ENCODE measurements around the gene ATP4B. TPM values are rescaled to one million over a fixed set of nuclear protein-coding genes. Genes with fewer than 3 reads are reported as not detected.

Gene ATP4B
- total RNA-seq, 3 donors from 2014 or later (not counting 1 experiment from before 2014, with no cell fraction given): not detected

- no peak for TF ChIP-seq CTCF (IDR thresholded peaks at IDR 0.05)
- Mint-ChIP-seq H3K27ac (no peak overlapping the region), H3K9me3 (no peaks in the 10 kb centered on the region), H3K4me1 (no peaks in the 10 kb centered on the region), H3K36me3 (no peaks in the 10 kb centered on the region), H3K4me3 (no peak overlapping the region), H3K27me3 (ENCODE audit: low read depth in 2 of 2) (no peaks in the 10 kb centered on the region)
- intact Hi-C loops (cut with micrococcal nuclease): no loop called here
- Histone ChIP-seq H3K36me3 (ENCODE audit: control insufficient read depth, insufficient read depth, low read length) (peaks cover 34% of the 10 kb centered on the region), H3K9me3 (ENCODE audit: control insufficient read depth, insufficient read depth, low read length) (no peaks in the 10 kb centered on the region), H3K27ac (ENCODE audit: low read length) (no peak overlapping the region), H3K4me3 (ENCODE audit: low read length) (no peak overlapping the region), H3K27me3 (ENCODE audit: control insufficient read depth, insufficient read depth, low read length) (no peaks in the 10 kb centered on the region), H3K4me1 (ENCODE audit: control insufficient read depth, insufficient read depth, low read length) (no peaks in the 10 kb centered on the region)
- 94% methylated on average over 30 of the region's 30 CpGs for WGBS (ENCODE audit: insufficient coverage)
- DNase-seq (peak in 1 of 2 donors; percentile 12), ATAC-seq (no peak)
Observed at GRCh38 chr13:113637262-113638160, 20.5 kb downstream of the ATP4B start.

- WGBS (ENCODE audit: insufficient coverage): 95% methylated on average over 24 of the region's 24 CpGs
- no peak overlapping the region for H3K27ac Mint-ChIP-seq
- intact Hi-C loops (cut with micrococcal nuclease): no loop called here
Observed at GRCh38 chr13:113636266-113636963, 21.6 kb downstream of the ATP4B start.

GRCh38 chr13:113635709-113636108, 22.3 kb downstream of the ATP4B start:
- H3K27me3 Mint-ChIP-seq (ENCODE audit: low read depth in 2 of 2): no peaks in the 10 kb centered on the region
- no peak for ATAC-seq

More at GRCh38 chr13:113636266-113636963, 21.6 kb downstream of the ATP4B start:
- no peak for ATAC-seq
- no peaks in the 10 kb centered on the region for H3K27me3 Mint-ChIP-seq (ENCODE audit: low read depth in 2 of 2)
- no peaks in the 10 kb centered on the region for H3K36me3 Mint-ChIP-seq
- peak in 1 of 2 donors; percentile 4 for DNase-seq
- no peak overlapping the region for H3K4me3 Mint-ChIP-seq
- no peak for TF ChIP-seq CTCF (IDR thresholded peaks at IDR 0.05)
- no peaks in the 10 kb centered on the region for H3K9me3 Mint-ChIP-seq
- H3K27me3 ChIP-seq (ENCODE audit: control insufficient read depth, insufficient read depth, low read length): no peaks in the 10 kb centered on the region
- peaks cover 38% of the 10 kb centered on the region for H3K36me3 ChIP-seq (ENCODE audit: control insufficient read depth, insufficient read depth, low read length)
- no peak overlapping the region for H3K4me3 ChIP-seq (ENCODE audit: low read length)
- no peaks in the 10 kb centered on the region for H3K4me1 ChIP-seq (ENCODE audit: control insufficient read depth, insufficient read depth, low read length)
- H3K4me1 Mint-ChIP-seq: no peaks in the 10 kb centered on the region
- no peak overlapping the region for H3K27ac ChIP-seq (ENCODE audit: low read length)
- H3K9me3 ChIP-seq (ENCODE audit: control insufficient read depth, insufficient read depth, low read length): no peaks in the 10 kb centered on the region

More at GRCh38 chr13:113635709-113636108, 22.3 kb downstream of the ATP4B start:
- no peak for TF ChIP-seq CTCF (IDR thresholded peaks at IDR 0.05)
- no peak overlapping the region for H3K4me3 ChIP-seq (ENCODE audit: low read length)
- H3K36me3 Mint-ChIP-seq: no peaks in the 10 kb centered on the region
- H3K27ac ChIP-seq (ENCODE audit: low read length): no peak overlapping the region
- no peaks in the 10 kb centered on the region for H3K27me3 ChIP-seq (ENCODE audit: control insufficient read depth, insufficient read depth, low read length)
- no peaks in the 10 kb centered on the region for H3K4me1 Mint-ChIP-seq
- no peaks in the 10 kb centered on the region for H3K9me3 ChIP-seq (ENCODE audit: control insufficient read depth, insufficient read depth, low read length)
- intact Hi-C loops (cut with micrococcal nuclease): no loop called here
- H3K27ac Mint-ChIP-seq: no peak overlapping the region
- DNase-seq: no peak
- WGBS (ENCODE audit: insufficient coverage): 99% methylated on average over 25 of the region's 25 CpGs
- H3K4me1 ChIP-seq (ENCODE audit: control insufficient read depth, insufficient read depth, low read length): no peaks in the 10 kb centered on the region
- H3K36me3 ChIP-seq (ENCODE audit: control insufficient read depth, insufficient read depth, low read length): peaks cover 38% of the 10 kb centered on the region
- H3K4me3 Mint-ChIP-seq: no peak overlapping the region
- H3K9me3 Mint-ChIP-seq: no peaks in the 10 kb centered on the region
